Ishikawa (cell line): Measurements from ENCODE around the gene SMC1B.

ENCODE experiments used
- CREB1 ChIP-seq: IDR thresholded peaks from 2 replicates; pipeline ENCODE4 v1.6.1; 2012; ENCODE audit warnings: low read depth
- EGR1 ChIP-seq: IDR thresholded peaks from 2 replicates; pipeline ENCODE4 v1.6.1; 2012
- EP300 ChIP-seq: IDR thresholded peaks from 2 replicates; pipeline ENCODE4 v1.6.1; 2012; ENCODE audit warnings: borderline replicate concordance
- NFIC ChIP-seq: IDR thresholded peaks from 2 replicates; pipeline ENCODE4 v1.6.1; 2012
- RAD21 ChIP-seq: IDR thresholded peaks from 2 replicates; pipeline ENCODE4 v1.6.1; 2012; ENCODE audit warnings: low read depth
- TAF1 ChIP-seq: IDR thresholded peaks from 2 replicates; pipeline ENCODE4 v1.6.1; 2012; ENCODE audit warnings: low read depth, mild to moderate bottlenecking
- TCF12 ChIP-seq: IDR thresholded peaks from 2 replicates; pipeline ENCODE4 v1.6.1; 2012; ENCODE audit warnings: low read depth
- TEAD4 ChIP-seq: IDR thresholded peaks from 2 replicates; pipeline ENCODE4 v1.6.1; 2012
- YY1 ChIP-seq: IDR thresholded peaks from 2 replicates; pipeline ENCODE4 v1.6.1; 2012; ENCODE audit warnings: low read depth
- TF ChIP-seq, protein P1 (sequence below): IDR thresholded peaks from 2 replicates; pipeline ENCODE4 v1.6.1; 2012

DNA sequence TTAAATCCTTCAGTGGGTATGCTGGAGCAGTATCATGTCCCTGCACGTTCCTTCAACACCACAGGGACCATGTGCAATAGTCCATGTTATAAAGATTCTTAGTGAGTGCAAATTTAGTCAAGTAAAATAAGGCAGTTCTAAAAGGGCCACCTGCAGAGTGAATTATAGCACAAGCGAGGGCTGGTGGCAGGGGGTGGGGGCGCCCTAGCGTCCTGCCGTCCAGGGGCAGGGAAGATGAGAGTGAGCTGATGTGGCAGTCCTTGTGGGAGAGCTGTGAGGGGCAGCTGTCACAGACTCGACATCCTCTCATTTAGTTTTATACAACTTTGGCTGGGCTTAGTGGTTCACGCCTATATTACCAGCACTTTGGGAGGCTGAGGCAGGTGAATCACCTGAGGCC is 74.6 kb downstream of the SMC1B start:
- TF ChIP-seq CREB1 (no peak), TAF1 (no peak), EP300 (no peak), TEAD4 (no peak), NFIC (no peak), RAD21 (no peak), TCF12 (no peak), YY1 (no peak), EGR1 (no peak)
- TF ChIP-seq, protein P1, sequence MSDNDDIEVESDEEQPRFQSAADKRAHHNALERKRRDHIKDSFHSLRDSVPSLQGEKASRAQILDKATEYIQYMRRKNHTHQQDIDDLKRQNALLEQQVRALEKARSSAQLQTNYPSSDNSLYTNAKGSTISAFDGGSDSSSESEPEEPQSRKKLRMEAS, result no peak
